ENCODE results near the gene ANO5.

Gene ANO5

GRCh38 chr11:22180131-22180530, 12.8 kb upstream of the ANO5 start (continued):
- TF ChIP-seq CTCF (tag by site-specific recombination; IDR thresholded peaks at IDR 0.05) (no peak), SALL2 (tag by site-specific recombination; IDR thresholded peaks at IDR 0.05; ENCODE audit: borderline replicate concordance) (no peak), ZNF26 (tag by site-specific recombination; IDR thresholded peaks at IDR 0.05) (no peak), KLF10 (tag by site-specific recombination; IDR thresholded peaks at IDR 0.05) (no peak), PRDM4 (tag by site-specific recombination; IDR thresholded peaks at IDR 0.05) (no peak), ZBTB10 (tag by site-specific recombination; IDR thresholded peaks at IDR 0.05) (no peak), PRDM1 (tag by site-specific recombination; IDR thresholded peaks at IDR 0.05) (no peak), KLF8 (tag by site-specific recombination; IDR thresholded peaks at IDR 0.05) (no peak)

GRCh38 chr11:22189660-22190059, 3.2 kb upstream of the ANO5 start:
- no peaks in the 10 kb centered on the region; the same call in 1 of the 2 replicates for H3K4me1 ChIP-seq (ENCODE audit: control insufficient read depth, insufficient read depth, low read length)
- POLR2A ChIA-PET, result no interaction called here
- TF ChIP-seq ZNF223 (tag by site-specific recombination; IDR thresholded peaks at IDR 0.05) (no peak), ZNF132 (tag by site-specific recombination; IDR thresholded peaks at IDR 0.05; ENCODE audit: borderline replicate concordance) (no peak), EGR2 (tag by site-specific recombination; IDR thresholded peaks at IDR 0.05; ENCODE audit: low read depth) (no peak), ZSCAN18 (tag by site-specific recombination; IDR thresholded peaks at IDR 0.05) (no peak), ZNF26 (tag by site-specific recombination; IDR thresholded peaks at IDR 0.05) (no peak), PRDM6 (tag by site-specific recombination; IDR thresholded peaks at IDR 0.05) (no peak), ZNF280C (tag by site-specific recombination; IDR thresholded peaks at IDR 0.05) (no peak), ZNF560 (tag by site-specific recombination; IDR thresholded peaks at IDR 0.05; ENCODE audit: borderline replicate concordance) (no peak), ZNF571 (tag by site-specific recombination; IDR thresholded peaks at IDR 0.05) (no peak), ZNF768 (tag by site-specific recombination; IDR thresholded peaks at IDR 0.05) (no peak), ZNF155 (tag by site-specific recombination; IDR thresholded peaks at IDR 0.05) (no peak)
- no peaks in the 10 kb centered on the region for H3K36me3 ChIP-seq (ENCODE audit: control insufficient read depth in 2 of 2, insufficient read depth in 1 of 2, low read length in 2 of 2)
- H3K9me3 ChIP-seq (ENCODE audit: control insufficient read depth, insufficient read depth, low read depth, low read length), result no peaks in the 10 kb centered on the region
- CTCF ChIA-PET, result no interaction called here
- no peak overlapping the region for H3K4me3 ChIP-seq (ENCODE audit: low read depth, low read length)
- H3K27ac ChIP-seq (ENCODE audit: extremely low read depth, low read depth, low read length), result no peak overlapping the region
